DOHH2 (cell line): ENCODE measurements around the gene C6orf136.

Experiments used
- H3F3A ChIP-seq: fragments of 200-600 bp; sonication (generic), shearing (Covaris generic); 2 replicates; pipeline ENCODE4 v1.6.0; 2016; ENCODE audit warnings: antibody characterized with exemption, mild to moderate bottlenecking; ENCODE audit not compliant: control insufficient read depth, insufficient read depth
- H3K27ac ChIP-seq: fragments of 200-600 bp; sonication (generic); 2 replicates; pipeline ENCODE4 v1.5.1; 2014; ENCODE audit warnings: low read depth, mild to moderate bottlenecking, low read length, moderate library complexity
- H3K27me3 ChIP-seq: fragments of 200-600 bp; sonication (generic); 2 replicates; pipeline ENCODE4 v1.6.1; 2014; ENCODE audit warnings: mild to moderate bottlenecking, low read length, mixed read lengths; ENCODE audit not compliant: control insufficient read depth
- H3K36me3 ChIP-seq: fragments of 200-600 bp; sonication (generic); 2 replicates; pipeline ENCODE4 v1.6.1; 2014; ENCODE audit warnings: mild to moderate bottlenecking, low read length, moderate library complexity, mixed read lengths; ENCODE audit not compliant: control insufficient read depth
- H3K4me1 ChIP-seq: fragments of 200-600 bp; sonication (generic); 2 replicates; pipeline ENCODE4 v1.6.1; 2014; ENCODE audit warnings: mild to moderate bottlenecking, low read length, mixed read lengths; ENCODE audit not compliant: control insufficient read depth
- H3K4me2 ChIP-seq: fragments of 200-600 bp; sonication (generic); 2 replicates; pipeline ENCODE4 v1.6.0; 2014; ENCODE audit warnings: mild to moderate bottlenecking, low read length, moderate library complexity
- H3K4me3 ChIP-seq: fragments of 200-600 bp; sonication (generic); 2 replicates; pipeline ENCODE4 v1.5.1; 2014; ENCODE audit warnings: mild to moderate bottlenecking, low read length, mixed read lengths
- H3K79me2 ChIP-seq: fragments of 200-600 bp; sonication (generic); 2 replicates; pipeline ENCODE4 v1.6.1; 2014; ENCODE audit warnings: mild to moderate bottlenecking, low read length, mixed read lengths; ENCODE audit not compliant: control insufficient read depth
- H3K9me2 ChIP-seq: fragments of 200-600 bp; sonication (generic); replicated peaks from 2 replicates; pipeline ENCODE4 v1.6.1; 2014; ENCODE audit warnings: mild to moderate bottlenecking, low read length, mixed read lengths; ENCODE audit not compliant: control insufficient read depth
- H3K9me3 ChIP-seq: fragments of 200-600 bp; sonication (generic); 2 replicates; pipeline ENCODE4 v1.6.1; 2014; ENCODE audit warnings: antibody characterized with exemption, low read length, mixed read lengths; ENCODE audit not compliant: control insufficient read depth, insufficient read depth
- H4K20me1 ChIP-seq: fragments of 200-600 bp; sonication (generic); 2 replicates; pipeline ENCODE4 v1.6.0; 2014; ENCODE audit warnings: low read depth, mild to moderate bottlenecking, antibody characterized with exemption, low read length, moderate library complexity; ENCODE audit not compliant: control insufficient read depth, insufficient read depth
- CTCF ChIP-seq: fragments of 200-600 bp; sonication (generic); IDR thresholded peaks from one replicate; pipeline ENCODE4 v1.5.1; 2014; ENCODE audit warnings: antibody characterized with exemption, mild to moderate bottlenecking, low read depth, low read length; ENCODE audit not compliant: poor library complexity, severe bottlenecking
- EZH2phosphoT487 ChIP-seq: fragments of 200-600 bp; sonication (generic); IDR thresholded peaks from 2 replicates; pipeline ENCODE4 v1.6.1; 2017; ENCODE audit warnings: borderline replicate concordance, mild to moderate bottlenecking, antibody characterized with exemption, low read length, moderate library complexity, mixed read lengths

The C6orf136 gene

GRCh38 chr6:30611150-30611855 is 35.6 kb upstream of the C6orf136 start:
- Histone ChIP-seq H3K36me3 (peaks cover 93% of the 10 kb centered on the region), H3F3A (peaks cover 38% of the 10 kb centered on the region), H3K9me2 (no peaks in the 10 kb centered on the region), H3K27me3 (no peaks in the 10 kb centered on the region), H3K27ac (no peak overlapping the region), H3K4me2 (no peak overlapping the region), H4K20me1 (peaks cover 20% of the 10 kb centered on the region), H3K4me1 (peaks cover 29% of the 10 kb centered on the region), H3K4me3 (no peak overlapping the region), H3K79me2 (peaks cover 66% of the 10 kb centered on the region), H3K9me3 (no peaks in the 10 kb centered on the region)
- TF ChIP-seq EZH2phosphoT487 (no peak), CTCF (no peak)

DNA sequence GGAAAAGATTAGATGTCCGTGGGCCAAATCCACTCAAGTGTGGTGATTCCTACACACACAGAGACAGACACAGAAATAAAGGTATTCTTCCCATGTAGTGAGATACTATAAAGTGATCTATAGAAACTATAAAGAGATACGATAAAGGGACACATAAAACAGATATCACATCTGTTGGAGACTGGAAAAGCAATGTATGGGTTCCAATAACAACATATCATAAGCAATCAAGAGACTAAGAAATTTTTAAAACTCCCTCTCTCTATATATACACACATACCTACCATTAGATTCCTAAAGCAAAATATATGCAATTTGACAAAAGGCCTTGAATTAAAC is 35.1 kb upstream of the C6orf136 start:
- TF ChIP-seq EZH2phosphoT487 = no peak
- no peak for TF ChIP-seq CTCF
- Histone ChIP-seq H3K36me3 (peaks cover 93% of the 10 kb centered on the region), H3K9me2 (no peaks in the 10 kb centered on the region), H3K4me1 (peaks cover 29% of the 10 kb centered on the region), H3F3A (peaks cover 43% of the 10 kb centered on the region), H3K4me2 (0 out of 2 replicates have a peak overlapping the region, but pooled peaks have one; percentile 96), H3K4me3 (no peak overlapping the region), H4K20me1 (peaks cover 25% of the 10 kb centered on the region), H3K79me2 (peaks cover 71% of the 10 kb centered on the region), H3K27me3 (no peaks in the 10 kb centered on the region), H3K27ac (no peak overlapping the region), H3K9me3 (no peaks in the 10 kb centered on the region)

DNA sequence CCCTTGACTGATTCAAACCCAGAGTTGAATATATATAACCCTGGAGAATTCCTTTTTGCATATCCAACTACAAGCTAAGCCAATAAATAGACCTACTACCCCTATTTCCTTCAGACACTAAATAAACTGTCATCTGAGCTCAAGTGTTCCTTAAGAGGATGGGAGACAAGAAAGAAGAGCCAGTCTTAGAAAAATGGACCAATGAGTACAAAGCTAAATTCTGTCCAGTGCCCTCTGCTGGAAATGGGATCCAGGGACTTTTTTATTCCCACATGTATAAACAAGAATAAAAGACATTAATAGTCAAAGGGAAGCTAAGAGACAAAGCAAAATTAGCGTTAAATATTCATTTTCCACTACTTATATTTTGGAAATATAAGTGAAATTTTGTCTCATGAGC is 34.7 kb upstream of the C6orf136 start:
- Histone ChIP-seq H4K20me1 (peaks cover 26% of the 10 kb centered on the region), H3K4me1 (peaks cover 29% of the 10 kb centered on the region), H3K9me2 (no peaks in the 10 kb centered on the region), H3K36me3 (peaks cover 92% of the 10 kb centered on the region), H3K9me3 (no peaks in the 10 kb centered on the region), H3K27me3 (no peaks in the 10 kb centered on the region), H3K4me3 (no peak overlapping the region), H3K79me2 (peaks cover 74% of the 10 kb centered on the region), H3K27ac (no peak overlapping the region), H3K4me2 (peak overlapping the region; percentile 96; the same call in 1 of the 2 replicates), H3F3A (peaks cover 41% of the 10 kb centered on the region)
- TF ChIP-seq CTCF = peak; percentile 44
- TF ChIP-seq EZH2phosphoT487 = no peak
